Measurements from ENCODE around the gene PRH1. TPM values are rescaled to one million over a fixed set of nuclear protein-coding genes. Genes with fewer than 3 reads are reported as not detected.

The PRH1 gene
- total RNA-seq, 1 donor from 2014 or later, result 5.6 TPM

DNA sequence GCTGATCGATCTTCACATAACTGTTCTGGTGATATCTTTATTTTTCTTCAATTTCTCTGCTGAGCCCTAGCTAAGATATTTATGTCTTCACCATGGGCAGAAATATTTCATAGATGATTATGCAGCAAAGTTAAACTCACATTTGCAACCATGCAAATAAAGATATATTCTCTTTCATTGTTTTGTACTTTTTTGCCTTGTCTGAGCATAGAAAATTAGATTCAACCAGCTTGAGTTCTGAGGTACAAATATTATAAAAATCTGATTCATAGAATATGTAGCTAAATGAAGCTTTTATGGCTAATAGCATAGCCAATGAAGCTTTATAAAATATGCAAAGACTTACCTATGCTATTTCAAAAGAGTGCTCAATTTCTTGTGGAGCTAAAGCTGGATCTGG lies 25.4 kb upstream of the PRH1 start, which contains the start of gene TAS2R13:
TAS2R13 (minus strand) TSS at position 101 of the 400 bp plus-strand sequence. CDS start 264 bp downstream, outside the sequence.
- TF ChIP-seq, protein P1, sequence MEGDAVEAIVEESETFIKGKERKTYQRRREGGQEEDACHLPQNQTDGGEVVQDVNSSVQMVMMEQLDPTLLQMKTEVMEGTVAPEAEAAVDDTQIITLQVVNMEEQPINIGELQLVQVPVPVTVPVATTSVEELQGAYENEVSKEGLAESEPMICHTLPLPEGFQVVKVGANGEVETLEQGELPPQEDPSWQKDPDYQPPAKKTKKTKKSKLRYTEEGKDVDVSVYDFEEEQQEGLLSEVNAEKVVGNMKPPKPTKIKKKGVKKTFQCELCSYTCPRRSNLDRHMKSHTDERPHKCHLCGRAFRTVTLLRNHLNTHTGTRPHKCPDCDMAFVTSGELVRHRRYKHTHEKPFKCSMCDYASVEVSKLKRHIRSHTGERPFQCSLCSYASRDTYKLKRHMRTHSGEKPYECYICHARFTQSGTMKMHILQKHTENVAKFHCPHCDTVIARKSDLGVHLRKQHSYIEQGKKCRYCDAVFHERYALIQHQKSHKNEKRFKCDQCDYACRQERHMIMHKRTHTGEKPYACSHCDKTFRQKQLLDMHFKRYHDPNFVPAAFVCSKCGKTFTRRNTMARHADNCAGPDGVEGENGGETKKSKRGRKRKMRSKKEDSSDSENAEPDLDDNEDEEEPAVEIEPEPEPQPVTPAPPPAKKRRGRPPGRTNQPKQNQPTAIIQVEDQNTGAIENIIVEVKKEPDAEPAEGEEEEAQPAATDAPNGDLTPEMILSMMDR (IDR thresholded peaks at IDR 0.05; ENCODE audit: borderline replicate concordance), result no peak
- H3K9me3 ChIP-seq (replicated peaks), result peaks cover 18% of the 10 kb centered on the region
- no peaks in the 10 kb centered on the region for H3K27me3 ChIP-seq (ENCODE audit: low read depth)
- intact Hi-C loops (cut with micrococcal nuclease), result no loop called here
- H3K27ac ChIP-seq (replicated peaks), result no peak within 1 kb of the TSS
- no peak for DNase-seq
- no peaks in the 10 kb centered on the region for H3K36me3 ChIP-seq
- H3K4me1 ChIP-seq, result peaks cover 16% of the 10 kb centered on the region
- no peak within 1 kb of the TSS for H3K4me3 ChIP-seq

DNA sequence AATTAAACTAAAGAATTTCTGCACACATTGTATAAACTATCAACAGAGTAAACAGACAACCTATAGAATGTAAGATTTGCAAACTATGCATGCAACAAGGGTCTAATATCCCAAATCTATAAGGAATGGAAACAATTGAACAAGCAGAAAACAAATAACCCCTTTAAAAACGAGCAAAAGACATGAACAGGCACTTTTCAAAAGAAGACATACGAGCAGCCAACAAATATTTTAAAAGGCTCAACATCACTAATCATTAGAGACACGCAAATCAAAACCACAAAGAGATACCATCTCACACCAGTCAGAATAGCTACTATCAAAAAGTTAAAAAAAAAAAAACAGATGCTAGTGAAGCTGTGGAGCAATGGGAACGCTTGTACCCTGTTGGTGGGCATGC lies 20.6 kb upstream of the PRH1 start:
- no peaks in the 10 kb centered on the region for H3K27me3 ChIP-seq (ENCODE audit: low read depth)
- no peak overlapping the region for H3K4me3 ChIP-seq
- peaks cover 45% of the 10 kb centered on the region for H3K9me3 ChIP-seq (replicated peaks)
- intact Hi-C loops (cut with micrococcal nuclease), result no loop called here
- TF ChIP-seq, protein P1 (IDR thresholded peaks at IDR 0.05; ENCODE audit: borderline replicate concordance), result no peak
- peaks cover 8% of the 10 kb centered on the region for H3K36me3 ChIP-seq
- H3K27ac ChIP-seq (replicated peaks), result no peak overlapping the region
- DNase-seq, result no peak
- H3K4me1 ChIP-seq, result no peaks in the 10 kb centered on the region

DNA sequence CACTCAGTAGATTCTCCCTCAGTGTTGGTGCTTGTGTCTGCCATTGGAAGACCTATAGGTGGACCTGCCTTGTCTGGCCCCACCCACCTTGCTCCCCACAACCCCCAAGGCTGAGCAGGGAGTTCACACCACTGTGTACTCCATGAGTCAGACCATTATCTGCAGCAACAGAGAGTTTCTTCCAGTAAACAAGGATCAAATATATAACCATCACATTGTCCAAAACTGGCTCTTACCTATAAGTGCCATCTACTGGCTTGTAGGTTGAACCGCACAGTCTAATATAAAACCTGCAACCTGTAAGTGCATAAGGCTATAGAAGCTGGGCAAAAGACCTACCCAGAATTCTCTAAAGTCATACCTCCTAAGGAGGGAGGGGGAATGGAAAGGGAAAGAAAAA lies 17.4 kb upstream of the PRH1 start:
- H3K9me3 ChIP-seq (replicated peaks), result peaks cover 45% of the 10 kb centered on the region
- peaks cover 8% of the 10 kb centered on the region for H3K36me3 ChIP-seq
- H3K4me1 ChIP-seq, result no peaks in the 10 kb centered on the region
- no peak for DNase-seq
- intact Hi-C loops (cut with micrococcal nuclease), result no loop called here
- no peak overlapping the region for H3K27ac ChIP-seq (replicated peaks)
- H3K4me3 ChIP-seq, result no peak overlapping the region
- no peaks in the 10 kb centered on the region for H3K27me3 ChIP-seq (ENCODE audit: low read depth)
- TF ChIP-seq, protein P1 (IDR thresholded peaks at IDR 0.05; ENCODE audit: borderline replicate concordance), result no peak

DNA sequence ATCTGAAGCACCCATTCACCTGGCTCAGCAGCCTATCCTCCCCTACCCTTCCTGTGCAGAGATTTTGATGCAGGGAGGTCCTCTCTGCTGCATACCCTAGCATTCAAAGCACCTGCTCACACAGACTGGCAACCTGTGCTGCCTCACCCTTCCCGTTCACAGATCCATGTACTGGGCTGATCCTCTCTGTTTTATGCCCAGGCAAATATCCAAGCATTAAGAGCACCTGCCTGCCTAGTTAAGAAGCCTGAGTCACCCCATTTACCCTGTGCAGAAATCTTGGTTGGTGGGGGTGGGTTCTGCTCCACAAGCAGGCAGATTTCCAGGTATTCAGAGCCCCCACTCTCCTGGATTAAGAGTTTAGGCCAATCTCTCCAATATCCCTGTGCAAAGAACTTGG lies 16.9 kb upstream of the PRH1 start:
- TF ChIP-seq, protein P1 (IDR thresholded peaks at IDR 0.05; ENCODE audit: borderline replicate concordance), result no peak
- no peaks in the 10 kb centered on the region for H3K27me3 ChIP-seq (ENCODE audit: low read depth)
- no peaks in the 10 kb centered on the region for H3K4me1 ChIP-seq
- H3K9me3 ChIP-seq (replicated peaks), result peaks cover 42% of the 10 kb centered on the region
- intact Hi-C loops (cut with micrococcal nuclease), result no loop called here
- H3K4me3 ChIP-seq, result no peak overlapping the region
- no peak for DNase-seq
- H3K36me3 ChIP-seq, result peaks cover 8% of the 10 kb centered on the region
- H3K27ac ChIP-seq (replicated peaks), result no peak overlapping the region

- DNase-seq, result no peak
- H3K4me1 ChIP-seq, result no peaks in the 10 kb centered on the region
- H3K27me3 ChIP-seq (ENCODE audit: low read depth), result no peaks in the 10 kb centered on the region
- TF ChIP-seq, protein P1 (IDR thresholded peaks at IDR 0.05; ENCODE audit: borderline replicate concordance), result no peak
- H3K4me3 ChIP-seq, result no peak overlapping the region
- intact Hi-C loops (cut with micrococcal nuclease), result no loop called here
- no peak overlapping the region for H3K27ac ChIP-seq (replicated peaks)
- H3K9me3 ChIP-seq (replicated peaks), result peaks cover 38% of the 10 kb centered on the region
- peaks cover 8% of the 10 kb centered on the region for H3K36me3 ChIP-seq
Measured at GRCh38 chr12:10900530-10900929, 16.5 kb upstream of the PRH1 start.
